ENCODE results near the gene FOXP1.
A peak's percentile ranks its signal among the peaks of the same experiment; 100 is the strongest.

The FOXP1 gene

GRCh38 chr3:71582036-71582611 lies 1.4 kb downstream of the FOXP1 start:
- Histone ChIP-seq H3K36me3 (ENCODE audit: control insufficient read depth, insufficient read depth, low read length) (no peaks in the 10 kb centered on the region), H3K79me2 (no peaks in the 10 kb centered on the region), H3K4me2 (ENCODE audit: low read length) (peak overlapping the region; percentile 98), H3K27ac (peak overlapping the region; percentile 52), H3K9ac (peak overlapping the region; percentile 49), H3K4me1 (peaks cover 3% of the 10 kb centered on the region), H3K9me3 (ENCODE audit: control insufficient read depth, low read length) (no peaks in the 10 kb centered on the region), H3K4me3 (ENCODE audit: low read depth, low read length) (peak overlapping the region; percentile 82), H2AFZ (peak overlapping the region; percentile 79), H3K27me3 (ENCODE audit: control insufficient read depth, insufficient read depth, low read length) (no peaks in the 10 kb centered on the region)
- TF ChIP-seq CTCF (IDR thresholded peaks at IDR 0.05): no peak

GRCh38 chr3:71581457-71582035 lies 2.0 kb downstream of the FOXP1 start:
- H3K9me3 ChIP-seq (ENCODE audit: control insufficient read depth, low read length): no peaks in the 10 kb centered on the region
- TF ChIP-seq CTCF (IDR thresholded peaks at IDR 0.05): no peak
- H3K4me1 ChIP-seq: peaks cover 3% of the 10 kb centered on the region
- H3K4me2 ChIP-seq (ENCODE audit: low read length): peak overlapping the region; percentile 98
- no peak overlapping the region for H3K9ac ChIP-seq
- H3K36me3 ChIP-seq (ENCODE audit: control insufficient read depth, insufficient read depth, low read length): no peaks in the 10 kb centered on the region
- no peaks in the 10 kb centered on the region for H3K27me3 ChIP-seq (ENCODE audit: control insufficient read depth, insufficient read depth, low read length)
- H3K4me3 ChIP-seq (ENCODE audit: low read depth, low read length): peak overlapping the region; percentile 82
- peak overlapping the region; percentile 79 for H2AFZ ChIP-seq
- no peaks in the 10 kb centered on the region for H3K79me2 ChIP-seq
- H3K27ac ChIP-seq: peak overlapping the region; percentile 52

- peaks cover 3% of the 10 kb centered on the region for H3K4me1 ChIP-seq
- no peak for TF ChIP-seq CTCF (IDR thresholded peaks at IDR 0.05)
- no peaks in the 10 kb centered on the region for H3K36me3 ChIP-seq (ENCODE audit: control insufficient read depth, insufficient read depth, low read length)
- no peak overlapping the region for H3K27ac ChIP-seq
- H3K9ac ChIP-seq: no peak overlapping the region
- no peaks in the 10 kb centered on the region for H3K79me2 ChIP-seq
- H3K4me2 ChIP-seq (ENCODE audit: low read length): peak overlapping the region; percentile 98
- H2AFZ ChIP-seq: no peak overlapping the region
- H3K9me3 ChIP-seq (ENCODE audit: control insufficient read depth, low read length): no peaks in the 10 kb centered on the region
- H3K27me3 ChIP-seq (ENCODE audit: control insufficient read depth, insufficient read depth, low read length): no peaks in the 10 kb centered on the region
- H3K4me3 ChIP-seq (ENCODE audit: low read depth, low read length): peak overlapping the region; percentile 82
Measured at GRCh38 chr3:71580636-71581456, 2.7 kb downstream of the FOXP1 start.

GRCh38 chr3:71579935-71580406 lies 3.6 kb downstream of the FOXP1 start:
- Histone ChIP-seq H3K9me3 (ENCODE audit: control insufficient read depth, low read length) (no peaks in the 10 kb centered on the region), H3K4me2 (ENCODE audit: low read length) (no peak overlapping the region), H3K4me1 (no peaks in the 10 kb centered on the region), H2AFZ (no peak overlapping the region), H3K36me3 (ENCODE audit: control insufficient read depth, insufficient read depth, low read length) (no peaks in the 10 kb centered on the region), H3K9ac (no peak overlapping the region), H3K4me3 (ENCODE audit: low read depth, low read length) (no peak overlapping the region), H3K27me3 (ENCODE audit: control insufficient read depth, insufficient read depth, low read length) (no peaks in the 10 kb centered on the region), H3K27ac (no peak overlapping the region), H3K79me2 (no peaks in the 10 kb centered on the region)
- TF ChIP-seq CTCF (IDR thresholded peaks at IDR 0.05): no peak

Data from parathyroid adenoma (tissue), 2 donors.